Liver (tissue), 3 donors: Measurements from ENCODE around the gene HIVEP2.

Experiments used
- CTCF ChIP-seq: fragments of 150-350 bp; IDR thresholded peaks from 2 replicates; pipeline ENCODE4 v1.5.1; 2017; ENCODE audit warnings: improper control_type of control experiment, low read depth, low read length; ENCODE audit not compliant: missing input control
- EGR1 ChIP-seq, 2 donors: IDR thresholded peaks; 2 replicates each; pipeline ENCODE4 v1.6.1; 2016 to 2018; ENCODE audit warnings: antibody characterized with exemption in 2 of 2, low read depth in 2 of 2
- JUND ChIP-seq, 2 donors: IDR thresholded peaks; 2 replicates each; pipeline ENCODE4 v1.6.1; 2016; ENCODE audit warnings: antibody characterized with exemption in 2 of 2
- RXRA ChIP-seq, 2 donors: IDR thresholded peaks; 2 replicates each; pipeline ENCODE4 v1.6.1; 2017 to 2018; ENCODE audit warnings: antibody characterized with exemption in 2 of 2, mild to moderate bottlenecking in 1 of 2
- donor health status: healthy.
- donor health status: healthy.

GRCh38 chr6:142843361-142843760 lies 101.6 kb downstream of the HIVEP2 start:
- TF ChIP-seq JUND (IDR thresholded peaks at IDR 0.05), result no peak
- TF ChIP-seq CTCF, result no peak
- TF ChIP-seq EGR1 (IDR thresholded peaks at IDR 0.05; ENCODE audit: low read depth in 2 of 2), result no peak
- no peak for TF ChIP-seq RXRA (IDR thresholded peaks at IDR 0.05)
